Activated naive CD8-positive, alpha-beta T cell treated with anti-CD3 and anti-CD28 coated beads for 36 hours (primary cell): ENCODE results near the gene DEDD2. TPM values are rescaled to one million over a fixed set of nuclear protein-coding genes. Genes with fewer than 3 reads are reported as not detected.
A peak's percentile ranks its signal among the peaks of the same experiment; 100 is the strongest.

Source experiments
- DNase-seq: peaks from one replicate; pipeline ENCODE4 v3.0.0; 2021
- H3K27ac Mint-ChIP-seq: one replicate; pipeline ENCODE4 v1.8.0; 2022; ENCODE audit warnings: mild to moderate bottlenecking, moderate library complexity, mixed read lengths
- H3K27me3 Mint-ChIP-seq: one replicate; pipeline ENCODE4 v1.8.0; 2022; ENCODE audit warnings: mild to moderate bottlenecking, mixed read lengths
- H3K36me3 Mint-ChIP-seq: one replicate; pipeline ENCODE4 v1.8.0; 2021; ENCODE audit warnings: mild to moderate bottlenecking, mixed read lengths
- H3K4me1 Mint-ChIP-seq: one replicate; pipeline ENCODE4 v1.8.0; 2021; ENCODE audit warnings: mixed read lengths
- H3K4me3 Mint-ChIP-seq: one replicate; pipeline ENCODE4 v1.8.0; 2022; ENCODE audit warnings: mild to moderate bottlenecking, moderate library complexity, mixed read lengths
- H3K9me3 Mint-ChIP-seq: one replicate; pipeline ENCODE4 v1.8.0; 2022; ENCODE audit warnings: mixed read lengths
- total RNA-seq, 2 experiments: library from RNA; stranded (reverse); gene quantifications; one replicate each; pipeline ENCODE4 v1.2.3, GENCODE V29; 2021

Gene DEDD2
- total RNA-seq, 2 experiments from 2014 or later = 16.2 to 17.6 TPM

DNA sequence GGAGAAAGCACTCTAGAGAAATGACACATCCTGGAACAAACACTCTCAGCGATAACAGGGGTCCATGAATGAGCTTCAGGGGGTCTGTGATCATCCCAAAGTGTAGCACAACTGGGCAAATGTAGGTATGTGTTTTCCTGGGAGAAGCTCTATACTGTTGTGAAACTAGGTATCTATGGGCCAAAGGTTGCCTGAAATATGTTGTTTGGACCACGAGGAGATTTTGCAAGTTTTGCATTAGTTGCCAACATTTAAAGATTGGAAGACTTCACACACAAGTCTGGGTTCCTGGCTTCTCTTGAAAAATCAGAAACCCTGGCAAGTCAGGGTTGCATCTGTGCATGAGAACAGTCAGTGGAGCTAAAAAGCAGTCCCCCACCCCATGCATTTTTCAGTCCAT, 58.6 kb downstream of the DEDD2 start:
- DNase-seq = no peak
- peaks cover 3% of the 10 kb centered on the region for H3K27me3 Mint-ChIP-seq
- no peak overlapping the region for H3K4me3 Mint-ChIP-seq
- no peaks in the 10 kb centered on the region for H3K9me3 Mint-ChIP-seq
- peaks cover 13% of the 10 kb centered on the region for H3K4me1 Mint-ChIP-seq
- H3K27ac Mint-ChIP-seq = no peak overlapping the region
- H3K36me3 Mint-ChIP-seq = no peaks in the 10 kb centered on the region

DNA sequence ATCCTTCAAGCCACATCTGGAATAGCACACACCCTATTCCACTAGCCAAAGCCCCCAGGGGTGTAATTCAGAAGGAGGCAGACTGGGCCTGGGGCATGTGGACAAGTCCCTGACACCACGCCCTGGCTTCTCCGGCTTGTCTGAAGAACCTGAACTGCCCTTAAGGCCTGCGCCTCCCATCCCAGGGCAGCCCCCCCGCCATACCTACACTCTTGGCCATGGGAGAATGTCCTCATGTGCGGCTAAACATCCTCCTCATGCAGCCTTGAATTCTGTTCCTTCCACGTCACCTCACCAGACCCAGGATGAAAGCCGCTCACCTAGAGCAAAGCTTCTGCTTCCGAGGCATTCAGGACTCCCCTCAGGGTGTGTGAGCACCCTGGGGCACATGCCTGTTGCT, 60.9 kb downstream of the DEDD2 start:
- Mint-ChIP-seq H3K4me3 (no peak overlapping the region), H3K27ac (no peak overlapping the region), H3K4me1 (peaks cover 13% of the 10 kb centered on the region), H3K27me3 (peaks cover 3% of the 10 kb centered on the region), H3K36me3 (no peaks in the 10 kb centered on the region), H3K9me3 (no peaks in the 10 kb centered on the region)
- no peak for DNase-seq

DNA sequence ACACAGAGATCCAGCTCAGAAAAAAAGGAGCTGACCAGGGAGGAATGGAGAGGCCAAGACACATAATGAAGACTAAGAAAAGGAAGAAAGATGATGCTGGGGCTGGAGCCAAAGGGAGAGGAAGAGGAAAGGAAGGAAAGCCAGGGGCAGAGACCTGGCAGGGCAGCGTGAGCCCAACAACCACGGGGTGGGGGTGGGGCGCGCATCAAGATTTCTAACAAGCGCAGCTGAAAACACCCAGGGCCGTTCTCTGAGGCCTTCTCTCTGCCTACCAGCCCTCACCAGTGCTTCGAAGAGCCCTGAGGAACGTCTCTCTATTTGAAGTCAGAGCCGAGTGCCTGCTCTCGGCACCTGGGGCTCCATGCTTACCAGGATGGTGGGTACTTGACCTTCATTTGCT, 61.7 kb downstream of the DEDD2 start:
- Mint-ChIP-seq H3K27me3 (peaks cover 3% of the 10 kb centered on the region), H3K4me1 (peaks cover 13% of the 10 kb centered on the region), H3K9me3 (no peaks in the 10 kb centered on the region), H3K36me3 (no peaks in the 10 kb centered on the region), H3K4me3 (no peak overlapping the region), H3K27ac (no peak overlapping the region)
- no peak for DNase-seq

DNA sequence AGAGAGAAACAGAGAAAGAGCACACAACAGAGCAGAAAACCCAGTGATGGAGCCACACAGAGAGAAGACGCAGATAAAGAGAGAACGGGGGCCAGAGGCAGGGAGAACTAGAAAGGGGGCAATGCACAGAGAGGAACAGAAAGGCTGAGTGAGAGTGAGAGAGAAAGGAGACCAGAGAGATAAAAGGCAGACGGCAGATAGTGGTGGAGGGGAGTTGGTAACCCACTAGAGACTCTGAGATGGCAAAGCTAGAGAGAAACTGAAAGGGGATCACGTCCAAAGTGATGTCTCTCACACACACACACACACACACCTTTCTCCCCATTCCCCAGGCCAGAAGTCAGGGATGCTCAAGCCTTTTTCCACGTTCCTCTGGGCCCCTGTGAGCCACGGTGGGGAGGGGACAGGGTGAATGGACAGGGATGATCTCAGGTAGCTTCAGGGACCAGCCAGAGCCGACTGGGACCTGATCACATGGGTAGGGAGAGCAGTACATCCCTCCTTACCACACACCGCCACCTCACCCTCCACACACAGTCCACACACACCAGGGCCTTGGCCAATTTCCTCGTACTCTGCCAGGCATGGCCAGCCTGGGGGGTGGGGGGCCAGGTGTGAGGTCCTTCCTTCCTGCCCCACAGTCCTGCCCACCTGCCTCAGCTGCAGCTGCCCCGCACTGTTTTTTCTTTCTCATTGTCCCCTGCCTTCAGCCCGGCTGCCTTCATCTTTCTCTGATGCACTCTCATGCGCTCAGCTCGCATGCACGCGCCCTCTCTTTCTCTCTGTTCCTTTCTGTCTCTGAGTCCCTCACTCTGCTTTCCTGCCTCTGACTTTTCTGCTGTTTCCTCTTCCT, 62.8 kb downstream of the DEDD2 start:
- H3K27ac Mint-ChIP-seq = peak overlapping the region; percentile 22
- H3K9me3 Mint-ChIP-seq = no peaks in the 10 kb centered on the region
- H3K4me1 Mint-ChIP-seq = peaks cover 13% of the 10 kb centered on the region
- H3K4me3 Mint-ChIP-seq = no peak overlapping the region
- DNase-seq = no peak
- no peaks in the 10 kb centered on the region for H3K36me3 Mint-ChIP-seq
- peaks cover 3% of the 10 kb centered on the region for H3K27me3 Mint-ChIP-seq

DNA sequence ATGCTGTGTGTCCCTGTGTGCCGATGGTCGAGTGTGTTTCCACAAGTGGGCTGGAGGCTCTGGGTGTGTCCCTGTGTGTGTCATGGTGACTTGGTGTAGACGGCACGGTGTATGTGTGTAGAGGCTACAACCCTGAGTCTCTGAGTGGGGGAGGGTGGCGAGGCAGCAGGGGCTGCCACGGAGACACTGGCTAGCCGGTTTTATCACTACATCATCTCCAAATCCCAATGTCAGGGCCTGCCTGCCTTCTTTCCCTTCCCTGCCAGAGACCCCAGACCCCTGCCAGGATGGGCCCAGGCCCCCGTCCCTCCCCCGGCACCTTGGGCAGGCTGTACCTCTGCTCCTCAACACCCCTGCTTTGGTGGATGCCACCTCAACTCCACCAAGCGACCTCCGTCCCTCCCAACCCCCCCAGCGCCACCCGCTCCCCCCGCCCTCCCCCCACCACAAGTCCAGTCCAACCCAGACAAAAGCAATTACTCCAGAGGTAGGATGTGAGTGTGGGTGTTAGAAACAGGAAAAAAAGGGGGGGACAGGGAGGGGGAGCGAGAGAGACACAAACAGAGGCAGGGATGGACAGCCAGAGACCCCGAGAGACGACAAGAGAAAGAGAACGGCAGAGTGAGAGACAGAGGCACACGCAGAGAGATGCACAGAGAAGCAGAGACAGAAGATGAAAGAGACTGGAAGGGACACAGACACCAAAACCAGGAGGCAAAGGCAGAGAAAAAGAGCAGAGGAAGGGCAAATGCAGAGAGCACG, 63.6 kb downstream of the DEDD2 start:
- Mint-ChIP-seq H3K4me1 (peaks cover 18% of the 10 kb centered on the region), H3K36me3 (no peaks in the 10 kb centered on the region), H3K27me3 (peaks cover 3% of the 10 kb centered on the region), H3K27ac (no peak overlapping the region), H3K9me3 (no peaks in the 10 kb centered on the region), H3K4me3 (no peak overlapping the region)
- no peak for DNase-seq

DNA sequence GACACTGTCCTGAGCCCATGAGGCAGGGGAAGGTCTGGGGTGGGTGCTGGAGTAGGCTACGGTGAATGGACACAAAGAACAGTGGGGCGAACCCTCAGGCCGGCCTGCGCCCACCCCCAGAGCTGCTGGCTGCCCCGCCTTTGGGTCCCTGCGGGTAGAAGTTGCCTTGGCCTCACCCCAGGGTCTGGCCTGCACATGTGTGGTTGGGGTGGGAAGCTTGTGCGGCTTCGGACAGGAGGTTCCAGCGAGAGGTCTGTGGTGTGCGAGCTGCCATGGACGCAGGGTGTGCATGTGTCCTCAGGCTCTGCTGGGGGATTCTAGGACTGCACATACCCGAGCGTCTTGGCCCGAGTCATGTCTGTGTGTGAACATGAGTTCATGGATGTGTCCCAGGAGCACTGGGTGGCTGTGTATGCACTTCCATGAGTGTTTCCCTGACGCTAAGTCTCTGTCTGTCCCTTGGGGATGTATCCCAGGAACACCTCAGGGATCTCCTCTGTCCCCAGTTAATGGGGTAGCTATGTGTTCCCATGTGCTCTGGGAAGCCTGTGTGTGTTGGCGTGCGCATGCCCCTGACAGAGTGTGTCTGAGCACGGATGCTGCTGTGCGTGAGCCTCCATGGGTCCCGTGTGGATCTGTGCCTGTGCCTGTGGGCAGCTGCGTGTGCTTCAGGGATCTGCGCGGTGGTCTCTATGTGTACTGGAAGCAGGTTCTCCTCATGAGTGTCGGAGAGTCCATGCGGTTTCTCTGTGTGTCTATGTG, 64.4 kb downstream of the DEDD2 start:
- Mint-ChIP-seq H3K4me3 (no peak overlapping the region), H3K27ac (no peak overlapping the region), H3K36me3 (no peaks in the 10 kb centered on the region), H3K27me3 (peaks cover 3% of the 10 kb centered on the region), H3K4me1 (peaks cover 25% of the 10 kb centered on the region), H3K9me3 (no peaks in the 10 kb centered on the region)
- no peak for DNase-seq

DNA sequence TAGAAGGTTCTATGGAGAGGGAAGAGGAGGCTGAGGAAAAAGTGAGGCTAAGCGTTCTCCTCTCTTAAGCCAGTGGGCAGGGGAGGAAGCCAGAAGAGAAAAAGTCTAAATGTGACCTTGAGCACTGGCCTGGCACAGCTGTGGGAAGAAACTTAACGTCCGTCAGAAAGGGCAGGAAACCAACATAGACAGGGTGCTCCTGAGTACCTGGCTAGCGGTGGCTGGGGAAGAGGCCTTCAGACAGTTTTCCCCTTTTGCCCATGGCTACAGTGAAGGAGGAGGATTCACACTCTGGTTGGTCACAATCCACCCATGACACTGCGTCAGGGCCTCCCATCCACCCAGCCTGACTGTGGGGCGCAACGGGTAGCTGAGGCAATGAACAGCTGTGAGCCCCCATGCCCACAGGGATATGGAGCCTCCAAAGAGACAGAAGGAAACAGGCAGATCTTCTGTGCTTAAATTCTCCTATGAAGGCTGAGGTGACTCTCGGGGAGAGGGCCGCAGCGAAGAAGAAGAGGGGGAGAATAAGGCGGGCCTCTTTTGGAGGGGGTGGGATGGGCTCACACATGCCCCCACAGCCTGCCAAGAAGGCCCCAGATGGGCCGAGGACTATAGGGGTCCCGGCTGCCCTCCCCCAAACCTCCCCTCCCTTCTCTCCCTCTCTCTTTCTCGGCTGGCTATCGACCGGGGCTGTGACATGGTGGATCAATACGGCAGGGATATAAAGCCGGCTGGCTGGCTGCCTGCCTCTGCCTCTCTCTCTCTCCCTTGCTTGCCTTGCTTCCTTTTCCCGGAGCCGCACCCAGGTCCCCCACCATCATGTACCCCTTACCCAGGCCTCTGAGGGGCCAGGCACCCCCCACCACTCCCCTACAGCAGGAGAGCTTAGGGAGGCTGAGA, 65.4 kb downstream of the DEDD2 start:
- H3K4me1 Mint-ChIP-seq = peaks cover 29% of the 10 kb centered on the region
- no peaks in the 10 kb centered on the region for H3K9me3 Mint-ChIP-seq
- H3K4me3 Mint-ChIP-seq = no peak overlapping the region
- H3K36me3 Mint-ChIP-seq = no peaks in the 10 kb centered on the region
- DNase-seq = no peak
- H3K27ac Mint-ChIP-seq = no peak overlapping the region
- peaks cover 3% of the 10 kb centered on the region for H3K27me3 Mint-ChIP-seq

DNA sequence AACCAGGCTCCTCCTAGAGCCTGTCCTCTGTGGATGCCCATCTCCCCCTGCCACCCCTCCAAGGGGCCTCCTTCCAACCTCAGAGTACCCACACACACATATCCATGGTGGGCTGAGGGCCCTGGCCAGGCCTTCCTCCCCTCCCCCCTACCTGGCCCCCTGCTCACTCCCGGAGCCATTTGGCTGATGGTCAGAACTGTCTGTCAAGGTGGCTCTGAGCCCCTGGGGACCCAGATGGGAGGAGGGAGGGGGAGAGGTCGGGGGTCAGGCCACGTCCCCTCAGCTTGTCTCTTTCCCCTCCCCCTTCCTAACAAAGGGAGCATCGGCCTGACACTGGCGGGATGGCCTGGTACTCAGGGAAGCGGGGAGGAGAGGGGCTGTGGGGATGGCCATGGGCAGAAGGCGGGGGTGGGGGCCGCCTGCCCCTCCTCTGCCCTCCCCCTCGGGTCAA, 66.5 kb downstream of the DEDD2 start:
- Mint-ChIP-seq H3K4me3 (no peak overlapping the region), H3K36me3 (no peaks in the 10 kb centered on the region), H3K4me1 (peaks cover 29% of the 10 kb centered on the region), H3K27me3 (peaks cover 3% of the 10 kb centered on the region), H3K9me3 (no peaks in the 10 kb centered on the region), H3K27ac (no peak overlapping the region)
- DNase-seq = no peak

DNA sequence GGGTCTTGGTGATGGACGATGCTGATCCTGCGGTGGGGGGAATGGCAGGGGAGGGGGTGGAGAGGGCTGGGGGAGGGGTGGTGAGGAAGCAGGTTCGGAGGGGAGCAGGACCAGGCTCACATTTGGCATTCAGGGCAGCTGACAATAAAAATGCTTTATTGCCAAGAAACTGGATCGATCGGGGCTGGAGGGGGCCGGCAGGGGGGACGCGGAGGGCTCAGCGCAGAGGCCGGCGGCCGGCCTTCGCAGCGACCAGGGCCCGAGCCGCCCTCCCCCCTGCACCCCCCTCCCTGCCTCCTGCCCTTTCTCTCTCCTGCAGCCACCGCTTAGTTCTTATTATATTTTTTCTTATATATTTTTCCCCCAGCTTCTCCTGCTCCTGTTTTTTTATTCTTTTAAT, 67.1 kb downstream of the DEDD2 start:
- Mint-ChIP-seq H3K4me1 (peaks cover 29% of the 10 kb centered on the region), H3K4me3 (no peak overlapping the region), H3K36me3 (no peaks in the 10 kb centered on the region), H3K27ac (no peak overlapping the region), H3K27me3 (peaks cover 3% of the 10 kb centered on the region), H3K9me3 (no peaks in the 10 kb centered on the region)
- DNase-seq = no peak

DNA sequence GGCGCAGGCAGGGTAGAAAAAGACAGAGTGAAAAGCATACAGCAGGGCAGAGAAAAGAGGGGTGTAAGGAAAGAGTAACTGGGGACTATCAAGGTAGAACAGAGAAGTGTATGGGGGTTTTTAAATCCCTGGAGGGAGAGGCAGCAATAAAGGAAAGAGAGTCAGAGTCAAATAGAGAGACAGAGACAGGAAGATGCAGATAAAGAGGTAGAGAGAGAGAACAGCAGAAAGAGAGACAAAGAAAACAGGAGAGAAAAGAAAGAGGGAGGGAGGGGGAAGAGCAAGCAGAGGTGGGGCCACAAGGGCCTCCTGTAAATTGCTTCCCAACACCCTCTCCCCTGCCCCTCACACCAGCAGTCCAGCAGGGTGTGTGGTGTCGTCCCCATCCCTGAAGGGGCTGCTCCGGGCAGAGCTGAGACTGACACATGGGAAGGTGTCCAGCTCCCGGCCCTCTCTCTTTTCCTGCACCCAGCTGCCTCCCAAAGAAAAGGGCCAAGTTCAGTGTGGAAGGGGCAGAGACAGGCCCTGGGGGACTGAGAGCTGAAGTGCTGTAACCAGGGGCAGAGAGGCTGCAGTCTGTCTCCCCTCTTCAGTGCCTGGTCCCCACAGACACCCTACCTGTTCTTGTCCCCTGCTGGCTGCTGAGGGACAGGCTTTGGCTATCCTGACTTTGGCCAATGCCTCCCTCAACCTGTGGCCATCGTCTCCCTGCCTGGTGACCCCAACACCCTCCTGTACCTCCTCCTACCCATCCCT, 67.9 kb downstream of the DEDD2 start:
- Mint-ChIP-seq H3K4me3 (no peak overlapping the region), H3K27ac (no peak overlapping the region)

More for the DNA sequence above, 67.9 kb downstream of the DEDD2 start:
- H3K9me3 Mint-ChIP-seq = no peaks in the 10 kb centered on the region
- peaks cover 22% of the 10 kb centered on the region for H3K4me1 Mint-ChIP-seq
- no peak for DNase-seq
- H3K27me3 Mint-ChIP-seq = no peaks in the 10 kb centered on the region
- no peaks in the 10 kb centered on the region for H3K36me3 Mint-ChIP-seq

Other genes starting within 250 kb of the DEDD2 start
- 1 to 10 TPM; 4.3 to 4.8 TPM for gene ATP1A3, start 223.4 kb downstream of the DEDD2 start, total RNA-seq
- gene GRIK5, start 147.5 kb downstream of the DEDD2 start, total RNA-seq = under 1 TPM; 0.58 to 0.74 TPM
- 10 to 100 TPM; 15.5 to 16.0 TPM for gene ZNF574, start 141.5 kb downstream of the DEDD2 start, total RNA-seq
- gene POU2F2, start 85.2 kb downstream of the DEDD2 start, total RNA-seq = 10 to 100 TPM; 50.8 to 52.2 TPM
- gene ZNF526, start 2.6 kb upstream of the DEDD2 start, total RNA-seq = 10 to 100 TPM; 12.1 to 14.5 TPM
- gene GSK3A, start 24.9 kb upstream of the DEDD2 start, total RNA-seq = 10 to 100 TPM; 38.2 to 39.0 TPM
- 10 to 100 TPM; 62.9 to 66.0 TPM for gene ERF, start 37.5 kb upstream of the DEDD2 start, total RNA-seq
- 10 to 100 TPM; 43.8 to 50.4 TPM for gene CIC, start 51.6 kb upstream of the DEDD2 start, total RNA-seq
- under 1 TPM; 0.52 to 0.92 TPM for gene PRR19, start 84.5 kb upstream of the DEDD2 start, total RNA-seq
- gene PAFAH1B3, start 84.9 kb upstream of the DEDD2 start, total RNA-seq = 10 to 100 TPM; 38.1 to 38.4 TPM
- gene TMEM145, start 95.6 kb upstream of the DEDD2 start, total RNA-seq = 1 to 10 TPM; 1.1 to 3.2 TPM
- 1 to 10 TPM; 6.8 to 7.6 TPM for gene MEGF8, start 108.0 kb upstream of the DEDD2 start, total RNA-seq
- not detected for gene CNFN, start 172.6 kb upstream of the DEDD2 start, total RNA-seq
- gene LIPE, start 209.7 kb upstream of the DEDD2 start, total RNA-seq = 10 to 100 TPM; 24.8 to 25.1 TPM
- gene CXCL17, start 225.3 kb upstream of the DEDD2 start, total RNA-seq = not detected